Mesendoderm (in vitro differentiated cells): ENCODE data around the gene HLCS.

Experiments used
- DNase-seq: peaks from one replicate; pipeline ENCODE4 v3.0.0; 2013
- H2AK5ac ChIP-seq: 2 replicates; pipeline ENCODE4 v1.6.1; 2013; ENCODE audit warnings: low read length, inconsistent platforms
- H2BK120ac ChIP-seq: 2 replicates; pipeline ENCODE4 v1.6.1; 2013; ENCODE audit warnings: low read depth, mild to moderate bottlenecking, low read length, moderate library complexity, mixed read lengths
- H2BK15ac ChIP-seq: replicated peaks from 2 replicates; pipeline ENCODE4 v1.6.1; 2013; ENCODE audit warnings: low read depth, mild to moderate bottlenecking, moderate library complexity
- H2BK5ac ChIP-seq: 2 replicates; pipeline ENCODE4 v1.6.1; 2013; ENCODE audit warnings: low read length, inconsistent platforms
- H3K18ac ChIP-seq: 2 replicates; pipeline ENCODE4 v1.6.1; 2013; ENCODE audit warnings: mild to moderate bottlenecking, low read length, mixed read lengths
- H3K23ac ChIP-seq: one replicate; pipeline ENCODE4 v1.6.1; 2013; ENCODE audit warnings: low read length
- H3K27ac ChIP-seq: 2 replicates; pipeline ENCODE4 v1.5.1; 2013; ENCODE audit warnings: low read depth, mild to moderate bottlenecking, inconsistent platforms, low read length, moderate library complexity
- H3K27me3 ChIP-seq: 2 replicates; pipeline ENCODE4 v1.6.1; 2013; ENCODE audit warnings: low read length, control low read depth, mild to moderate bottlenecking, inconsistent platforms; ENCODE audit not compliant: insufficient read depth, poor library complexity
- H3K36me3 ChIP-seq: 2 replicates; pipeline ENCODE4 v1.6.1; 2013; ENCODE audit warnings: low read length, inconsistent platforms; ENCODE audit not compliant: control insufficient read depth, insufficient read depth
- H3K4ac ChIP-seq: one replicate; pipeline ENCODE4 v1.6.1; 2013; ENCODE audit warnings: low read depth, mild to moderate bottlenecking, low read length, moderate library complexity
- H3K4me1 ChIP-seq: 2 replicates; pipeline ENCODE4 v1.6.1; 2013; ENCODE audit warnings: low read depth, low read length, inconsistent platforms; ENCODE audit not compliant: control insufficient read depth
- H3K4me2 ChIP-seq: 2 replicates; pipeline ENCODE4 v1.6.1; 2013; ENCODE audit warnings: low read length
- H3K4me3 ChIP-seq: 2 replicates; pipeline ENCODE4 v1.5.1; 2013; ENCODE audit warnings: mild to moderate bottlenecking, low read length
- H3K56ac ChIP-seq: one replicate; pipeline ENCODE4 v1.6.1; 2013; ENCODE audit warnings: low read length
- H3K79me1 ChIP-seq: 2 replicates; pipeline ENCODE4 v1.6.1; 2013; ENCODE audit warnings: low read length, inconsistent platforms
- H3K79me2 ChIP-seq: 2 replicates; pipeline ENCODE4 v1.6.1; 2013; ENCODE audit warnings: mild to moderate bottlenecking, low read length; ENCODE audit not compliant: control insufficient read depth, insufficient read depth
- H3K9ac ChIP-seq: 2 replicates; pipeline ENCODE4 v1.6.1; 2013; ENCODE audit warnings: low read length, inconsistent platforms
- H4K5ac ChIP-seq: one replicate; pipeline ENCODE4 v1.6.1; 2013; ENCODE audit warnings: low read length
- H4K8ac ChIP-seq: one replicate; pipeline ENCODE4 v1.6.1; 2013; ENCODE audit warnings: low read depth, mild to moderate bottlenecking, control low read depth, low read length, moderate library complexity
- WGBS: extraction: QIAGEN DNeasy Blood & Tissue Kit; methylation state at CpG from one replicate; pipeline ENCODE4 v1.1.7; 2013; ENCODE audit warnings: low lambda C conversion rate, missing lambda C conversion rate; ENCODE audit not compliant: insufficient coverage; ENCODE audit errors: extremely low coverage; 5-methylcytosine and 5-hydroxymethylcytosine counted together

HLCS gene

GRCh38 chr21:36743446-36743845, 223.0 kb downstream of the HLCS start:
- Histone ChIP-seq H3K27ac (no peak overlapping the region), H2BK120ac (no peak overlapping the region), H3K23ac (no peak overlapping the region), H3K56ac (no peak overlapping the region), H3K27me3 (no peaks in the 10 kb centered on the region), H3K4ac (no peak overlapping the region), H3K79me2 (no peaks in the 10 kb centered on the region), H3K4me3 (no peak overlapping the region), H3K4me2 (no peak overlapping the region), H4K8ac (no peak overlapping the region), H3K9ac (no peak overlapping the region), H2BK5ac (no peak overlapping the region), H3K4me1 (peaks cover 4% of the 10 kb centered on the region), H2AK5ac (no peak overlapping the region), H3K18ac (no peak overlapping the region), H3K36me3 (no peaks in the 10 kb centered on the region), H4K5ac (no peak overlapping the region), H2BK15ac (no peak overlapping the region), H3K79me1 (no peaks in the 10 kb centered on the region)
- no CpG with 5 or more reads among the region's 9 CpGs for WGBS
- no peak for DNase-seq

- Histone ChIP-seq H3K27me3 (no peaks in the 10 kb centered on the region), H3K4me3 (no peak overlapping the region), H4K5ac (no peak overlapping the region), H2BK15ac (no peak overlapping the region), H3K4me2 (no peak overlapping the region), H3K56ac (no peak overlapping the region), H2AK5ac (no peak overlapping the region), H3K4ac (no peak overlapping the region), H3K23ac (no peak overlapping the region), H4K8ac (no peak overlapping the region), H2BK120ac (no peak overlapping the region), H3K9ac (no peak overlapping the region), H3K79me2 (no peaks in the 10 kb centered on the region), H3K27ac (no peak overlapping the region), H3K79me1 (no peaks in the 10 kb centered on the region), H3K18ac (no peak overlapping the region), H3K36me3 (no peaks in the 10 kb centered on the region), H2BK5ac (no peak overlapping the region), H3K4me1 (peaks cover 4% of the 10 kb centered on the region)
- no CpG with 5 or more reads among the region's 7 CpGs for WGBS
- no peak for DNase-seq
Observed at GRCh38 chr21:36743008-36743407, 223.5 kb downstream of the HLCS start.

- Histone ChIP-seq H4K8ac (no peak overlapping the region), H3K23ac (no peak overlapping the region), H2AK5ac (no peak overlapping the region), H2BK15ac (no peak overlapping the region), H3K4me2 (no peak overlapping the region), H4K5ac (no peak overlapping the region), H3K79me2 (no peaks in the 10 kb centered on the region), H3K79me1 (no peaks in the 10 kb centered on the region), H2BK120ac (no peak overlapping the region), H3K36me3 (no peaks in the 10 kb centered on the region), H3K4me3 (no peak overlapping the region), H3K27me3 (no peaks in the 10 kb centered on the region), H2BK5ac (no peak overlapping the region), H3K4ac (no peak overlapping the region), H3K18ac (no peak overlapping the region), H3K9ac (no peak overlapping the region), H3K4me1 (peaks cover 2% of the 10 kb centered on the region), H3K27ac (no peak overlapping the region), H3K56ac (no peak overlapping the region)
- WGBS: no CpG with 5 or more reads among the region's 21 CpGs
- no peak for DNase-seq
Observed at GRCh38 chr21:36741506-36741905, 225.0 kb downstream of the HLCS start.

- Histone ChIP-seq H3K79me1 (no peaks in the 10 kb centered on the region), H3K36me3 (no peaks in the 10 kb centered on the region), H2AK5ac (no peak overlapping the region), H3K4me3 (no peak overlapping the region), H4K5ac (no peak overlapping the region), H2BK5ac (no peak overlapping the region), H3K4me2 (no peak overlapping the region), H2BK15ac (no peak overlapping the region), H3K4me1 (peaks cover 2% of the 10 kb centered on the region), H3K23ac (no peak overlapping the region), H3K56ac (no peak overlapping the region), H3K79me2 (no peaks in the 10 kb centered on the region), H4K8ac (no peak overlapping the region), H3K27ac (no peak overlapping the region), H3K27me3 (no peaks in the 10 kb centered on the region), H3K9ac (no peak overlapping the region), H3K4ac (no peak overlapping the region), H3K18ac (no peak overlapping the region), H2BK120ac (no peak overlapping the region)
- no CpG with 5 or more reads among the region's 12 CpGs for WGBS
- DNase-seq: no peak
Observed at GRCh38 chr21:36738489-36739126, 227.9 kb downstream of the HLCS start.

- H3K4me3 ChIP-seq: no peak overlapping the region
- H3K23ac ChIP-seq: no peak overlapping the region
- no peak overlapping the region for H2BK15ac ChIP-seq
- H3K4me1 ChIP-seq: peaks cover 2% of the 10 kb centered on the region
- WGBS: no CpG with 5 or more reads among the region's 15 CpGs
- DNase-seq: peak; percentile 34
- no peak overlapping the region for H2BK5ac ChIP-seq
- H2BK120ac ChIP-seq: no peak overlapping the region
- H3K79me1 ChIP-seq: no peaks in the 10 kb centered on the region
- no peak overlapping the region for H3K4ac ChIP-seq
- no peak overlapping the region for H3K9ac ChIP-seq
- no peak overlapping the region for H3K18ac ChIP-seq
- no peaks in the 10 kb centered on the region for H3K79me2 ChIP-seq
- no peak overlapping the region for H3K56ac ChIP-seq
- H3K36me3 ChIP-seq: no peaks in the 10 kb centered on the region
- H3K4me2 ChIP-seq: no peak overlapping the region
- no peak overlapping the region for H2AK5ac ChIP-seq
- no peak overlapping the region for H3K27ac ChIP-seq
- no peaks in the 10 kb centered on the region for H3K27me3 ChIP-seq
- no peak overlapping the region for H4K5ac ChIP-seq
- no peak overlapping the region for H4K8ac ChIP-seq
Observed at GRCh38 chr21:36735724-36736320, 230.6 kb downstream of the HLCS start.

- Histone ChIP-seq H2BK120ac (no peak overlapping the region), H2BK5ac (no peak overlapping the region), H4K5ac (no peak overlapping the region), H3K9ac (no peak overlapping the region), H3K4me3 (no peak overlapping the region), H3K4me2 (no peak overlapping the region), H2AK5ac (no peak overlapping the region), H3K18ac (no peak overlapping the region), H3K4me1 (peaks cover 2% of the 10 kb centered on the region), H3K79me1 (no peaks in the 10 kb centered on the region), H3K27me3 (no peaks in the 10 kb centered on the region), H3K4ac (no peak overlapping the region), H3K79me2 (no peaks in the 10 kb centered on the region), H3K36me3 (no peaks in the 10 kb centered on the region), H2BK15ac (no peak overlapping the region), H4K8ac (no peak overlapping the region), H3K23ac (no peak overlapping the region), H3K56ac (no peak overlapping the region), H3K27ac (no peak overlapping the region)
- no CpG with 5 or more reads among the region's 4 CpGs for WGBS
- DNase-seq: no peak
Observed at GRCh38 chr21:36735201-36735515, 231.3 kb downstream of the HLCS start.
